Trophoblast cell (in vitro differentiated cells and primary cell): Measurements from ENCODE around the gene CARD10.

ENCODE experiments used
- DNase-seq, 2 donors: peaks; one replicate each; pipeline ENCODE4 v3.0.0-alpha.2; 2016
- H2AFZ ChIP-seq: 2 replicates; pipeline ENCODE4 v1.6.1; 2013; ENCODE audit warnings: low read length, moderate library complexity, mild to moderate bottlenecking; ENCODE audit not compliant: insufficient read depth, poor library complexity
- H2AK5ac ChIP-seq: 2 replicates; pipeline ENCODE4 v1.6.1; 2013; ENCODE audit warnings: mild to moderate bottlenecking, low read length
- H2BK120ac ChIP-seq: 2 replicates; pipeline ENCODE4 v1.6.1; 2013; ENCODE audit warnings: low read length, mild to moderate bottlenecking, moderate library complexity; ENCODE audit not compliant: insufficient read depth, poor library complexity
- H2BK12ac ChIP-seq: 2 replicates; pipeline ENCODE4 v1.6.1; 2013; ENCODE audit warnings: mild to moderate bottlenecking, low read length, moderate library complexity
- H2BK5ac ChIP-seq: 2 replicates; pipeline ENCODE4 v1.6.1; 2013; ENCODE audit warnings: low read length, low read depth, moderate library complexity, mild to moderate bottlenecking; ENCODE audit not compliant: poor library complexity
- H3K14ac ChIP-seq: 2 replicates; pipeline ENCODE4 v1.6.1; 2013; ENCODE audit warnings: mild to moderate bottlenecking, low read length
- H3K18ac ChIP-seq: 2 replicates; pipeline ENCODE4 v1.6.1; 2013; ENCODE audit warnings: mild to moderate bottlenecking, low read length
- H3K23ac ChIP-seq: 2 replicates; pipeline ENCODE4 v1.6.1; 2013; ENCODE audit warnings: low read length
- H3K27ac ChIP-seq: 2 replicates; pipeline ENCODE4 v1.5.1; 2013; ENCODE audit warnings: low read depth, mild to moderate bottlenecking, inconsistent platforms, low read length, moderate library complexity
- H3K27me3 ChIP-seq: 2 replicates; pipeline ENCODE4 v1.6.1; 2013; ENCODE audit warnings: inconsistent platforms, mild to moderate bottlenecking, low read length, moderate library complexity; ENCODE audit not compliant: insufficient read depth
- H3K36me3 ChIP-seq, 2 experiments: 1 replicate in 1 of 2; 2 replicates in 1 of 2; pipeline ENCODE4 v1.6.1; 2013; ENCODE audit warnings: low read length in 2 of 2, mild to moderate bottlenecking in 2 of 2, moderate library complexity in 1 of 2; ENCODE audit not compliant: insufficient read depth in 2 of 2, control insufficient read depth in 1 of 2
- H3K4ac ChIP-seq: 2 replicates; pipeline ENCODE4 v1.6.1; 2013; ENCODE audit warnings: low read depth, mild to moderate bottlenecking, low read length, moderate library complexity
- H3K4me1 ChIP-seq, 2 experiments: 1 replicate in 1 of 2; 2 replicates in 1 of 2; pipeline ENCODE4 v1.6.1; 2013; ENCODE audit warnings: low read length in 2 of 2, mild to moderate bottlenecking in 2 of 2, moderate library complexity in 1 of 2; ENCODE audit not compliant: insufficient read depth in 2 of 2, control insufficient read depth in 1 of 2
- H3K4me2 ChIP-seq: 2 replicates; pipeline ENCODE4 v1.6.1; 2013; ENCODE audit warnings: inconsistent platforms, mild to moderate bottlenecking, low read length, moderate library complexity
- H3K4me3 ChIP-seq: 2 replicates; pipeline ENCODE4 v1.5.1; 2013; ENCODE audit warnings: mild to moderate bottlenecking, low read depth, low read length, inconsistent platforms
- H3K79me1 ChIP-seq: one replicate; pipeline ENCODE4 v1.6.1; 2013; ENCODE audit warnings: low read length
- H3K79me2 ChIP-seq: 2 replicates; pipeline ENCODE4 v1.6.1; 2013; ENCODE audit warnings: low read length, mild to moderate bottlenecking; ENCODE audit not compliant: control insufficient read depth, insufficient read depth, poor library complexity
- H3K9ac ChIP-seq: 2 replicates; pipeline ENCODE4 v1.6.1; 2013; ENCODE audit warnings: mild to moderate bottlenecking, low read length
- H3K9me3 ChIP-seq: 2 replicates; pipeline ENCODE4 v1.6.1; 2013; ENCODE audit warnings: low read depth, mild to moderate bottlenecking, control low read depth, inconsistent platforms, low read length; ENCODE audit not compliant: insufficient read depth
- H4K12ac ChIP-seq: 2 replicates; pipeline ENCODE4 v1.6.1; 2013; ENCODE audit warnings: low read depth, mild to moderate bottlenecking, low read length, moderate library complexity
- H4K8ac ChIP-seq: 2 replicates; pipeline ENCODE4 v1.6.1; 2013; ENCODE audit warnings: low read depth, mild to moderate bottlenecking, low read length, moderate library complexity
- H4K91ac ChIP-seq: one replicate; pipeline ENCODE4 v1.6.1; 2013; ENCODE audit warnings: low read depth, mild to moderate bottlenecking, low read length, moderate library complexity
- WGBS: extraction: QIAGEN DNeasy Blood & Tissue Kit; methylation state at CpG from one replicate; pipeline ENCODE4 v1.1.7; 2013; ENCODE audit warnings: missing lambda C conversion rate; ENCODE audit not compliant: insufficient read length, insufficient coverage; ENCODE audit errors: extremely low coverage; 5-methylcytosine and 5-hydroxymethylcytosine counted together

Gene CARD10

GRCh38 chr22:37480387-37481346 is 38.5 kb downstream of the CARD10 start:
- Histone ChIP-seq H4K8ac (no peak overlapping the region), H2BK5ac (no peak overlapping the region), H2BK12ac (no peak overlapping the region), H3K23ac (no peak overlapping the region), H3K4me2 (no peak overlapping the region), H3K79me1 (no peaks in the 10 kb centered on the region), H2AK5ac (no peak overlapping the region), H3K27ac (no peak overlapping the region), H3K79me2 (no peaks in the 10 kb centered on the region), H3K4ac (no peak overlapping the region), H2AFZ (no peak overlapping the region), H3K27me3 (no peaks in the 10 kb centered on the region), H3K14ac (no peak overlapping the region), H3K9me3 (no peaks in the 10 kb centered on the region), H4K91ac (no peak overlapping the region), H3K4me3 (no peak overlapping the region), H3K4me1 (no peaks in the 10 kb centered on the region), H3K36me3 (no peaks in the 10 kb centered on the region), H3K9ac (no peak overlapping the region), H2BK120ac (no peak overlapping the region), H4K12ac (no peak overlapping the region), H3K18ac (no peak overlapping the region)
- DNase-seq, result no peak
- WGBS, result no CpG with 5 or more reads among the region's 17 CpGs

- Histone ChIP-seq H3K27ac (no peak overlapping the region), H2BK5ac (no peak overlapping the region), H2AFZ (no peak overlapping the region), H3K79me1 (no peaks in the 10 kb centered on the region), H3K14ac (no peak overlapping the region), H3K27me3 (no peaks in the 10 kb centered on the region), H3K4me1 (no peaks in the 10 kb centered on the region), H3K9ac (no peak overlapping the region), H2BK12ac (no peak overlapping the region), H3K36me3 (no peaks in the 10 kb centered on the region), H3K23ac (no peak overlapping the region), H3K4ac (no peak overlapping the region), H2AK5ac (no peak overlapping the region), H3K18ac (no peak overlapping the region), H3K9me3 (no peaks in the 10 kb centered on the region), H3K4me2 (no peak overlapping the region), H3K4me3 (no peak overlapping the region), H4K12ac (no peak overlapping the region), H4K91ac (no peak overlapping the region), H4K8ac (no peak overlapping the region), H3K79me2 (no peaks in the 10 kb centered on the region), H2BK120ac (no peak overlapping the region)
- DNase-seq, result no peak
- WGBS, result no CpG with 5 or more reads among the region's 15 CpGs
Observed at GRCh38 chr22:37479196-37479595, 40.0 kb downstream of the CARD10 start.

- no peaks in the 10 kb centered on the region for H3K36me3 ChIP-seq
- H3K18ac ChIP-seq, result no peak overlapping the region
- no peak overlapping the region for H2BK12ac ChIP-seq
- H3K4me2 ChIP-seq, result no peak overlapping the region
- H3K4ac ChIP-seq, result no peak overlapping the region
- DNase-seq, result no peak
- WGBS, result no CpG with 5 or more reads among the region's 14 CpGs
- H3K4me3 ChIP-seq, result no peak overlapping the region
- no peaks in the 10 kb centered on the region for H3K79me1 ChIP-seq
- no peaks in the 10 kb centered on the region for H3K9me3 ChIP-seq
- H2AFZ ChIP-seq, result no peak overlapping the region
- H2BK120ac ChIP-seq, result no peak overlapping the region
- H4K8ac ChIP-seq, result no peak overlapping the region
- no peak overlapping the region for H3K27ac ChIP-seq
- H4K12ac ChIP-seq, result no peak overlapping the region
- no peak overlapping the region for H3K14ac ChIP-seq
- no peak overlapping the region for H2AK5ac ChIP-seq
- H3K23ac ChIP-seq, result no peak overlapping the region
- H2BK5ac ChIP-seq, result no peak overlapping the region
- no peak overlapping the region for H4K91ac ChIP-seq
- H3K79me2 ChIP-seq, result no peaks in the 10 kb centered on the region
- no peaks in the 10 kb centered on the region for H3K4me1 ChIP-seq
- no peaks in the 10 kb centered on the region for H3K27me3 ChIP-seq
- H3K9ac ChIP-seq, result no peak overlapping the region
Observed at GRCh38 chr22:37476389-37477329, 42.6 kb downstream of the CARD10 start.

- no peak overlapping the region for H3K4me2 ChIP-seq
- WGBS, result no CpG with 5 or more reads among the region's 11 CpGs
Observed at GRCh38 chr22:37474447-37475090, 44.6 kb downstream of the CARD10 start.

More at GRCh38 chr22:37474447-37475090, 44.6 kb downstream of the CARD10 start:
- Histone ChIP-seq H2AFZ (no peak overlapping the region), H3K27ac (no peak overlapping the region), H3K18ac (no peak overlapping the region), H3K9me3 (no peaks in the 10 kb centered on the region), H4K12ac (no peak overlapping the region), H3K23ac (no peak overlapping the region), H4K8ac (no peak overlapping the region), H4K91ac (no peak overlapping the region), H3K9ac (no peak overlapping the region), H2BK5ac (no peak overlapping the region), H3K27me3 (no peaks in the 10 kb centered on the region), H3K4me3 (no peak overlapping the region), H3K79me1 (no peaks in the 10 kb centered on the region), H3K79me2 (no peaks in the 10 kb centered on the region), H2AK5ac (no peak overlapping the region), H3K4ac (no peak overlapping the region), H2BK12ac (no peak overlapping the region), H3K4me1 (no peaks in the 10 kb centered on the region), H2BK120ac (no peak overlapping the region), H3K14ac (no peak overlapping the region), H3K36me3 (no peaks in the 10 kb centered on the region)
- DNase-seq, result no peak
